HG03354 (cell line): ENCODE measurements around the gene SLC25A40.
"Not testable (repeated sequence)": the region's sequence is repeated elsewhere in the genome, so short reads cannot be mapped to it uniquely, and the experiment has no call there.

Experiments
- ATAC-seq: cut with Tn5 transposase; IDR thresholded peaks from one replicate; pipeline ENCODE4 v1.9.1; 2021; ENCODE audit warnings: mild to moderate bottlenecking; ENCODE audit not compliant: unreplicated experiment, poor library complexity, severe bottlenecking

The SLC25A40 gene

DNA sequence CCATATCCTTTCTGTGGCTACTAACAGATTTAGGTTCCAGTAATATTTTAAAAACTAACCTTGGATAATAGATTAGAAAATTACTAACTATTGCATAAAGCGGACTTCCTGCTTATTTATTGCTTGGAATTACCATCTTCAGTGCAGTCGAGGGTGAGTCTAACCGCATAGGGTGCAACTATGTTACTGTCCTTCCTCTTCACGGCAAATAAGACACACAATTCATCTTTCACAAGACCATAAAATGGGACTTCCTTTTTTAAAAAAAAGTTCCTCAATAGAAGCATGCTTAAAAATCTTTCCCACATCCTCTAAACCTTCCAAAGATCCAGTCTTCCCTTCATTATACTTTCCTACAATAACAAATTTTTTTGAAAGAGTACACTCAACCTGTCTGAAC lies 2.1 kb downstream of the SLC25A40 start:
- ATAC-seq: no peak

DNA sequence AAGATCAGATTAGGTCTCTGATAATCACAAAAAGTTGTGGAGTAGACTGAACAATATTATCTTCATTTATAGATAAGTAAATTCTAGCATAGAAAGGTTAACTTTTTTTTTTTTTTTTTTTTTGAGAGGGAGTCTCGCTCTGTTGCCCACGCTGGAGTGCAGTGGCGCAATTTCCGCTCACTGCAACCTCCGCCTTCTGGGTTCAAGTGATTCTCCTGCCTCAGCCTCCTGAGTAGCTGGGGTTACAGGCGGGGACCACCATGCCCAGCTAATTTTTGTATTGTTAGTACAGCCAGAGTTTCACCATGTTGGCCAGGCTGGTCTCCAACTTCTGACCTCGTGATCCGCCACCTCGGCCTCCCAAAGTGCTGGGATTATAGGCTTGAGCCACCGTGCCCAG lies 2.8 kb downstream of the SLC25A40 start:
- not testable (repeated sequence) for ATAC-seq

DNA sequence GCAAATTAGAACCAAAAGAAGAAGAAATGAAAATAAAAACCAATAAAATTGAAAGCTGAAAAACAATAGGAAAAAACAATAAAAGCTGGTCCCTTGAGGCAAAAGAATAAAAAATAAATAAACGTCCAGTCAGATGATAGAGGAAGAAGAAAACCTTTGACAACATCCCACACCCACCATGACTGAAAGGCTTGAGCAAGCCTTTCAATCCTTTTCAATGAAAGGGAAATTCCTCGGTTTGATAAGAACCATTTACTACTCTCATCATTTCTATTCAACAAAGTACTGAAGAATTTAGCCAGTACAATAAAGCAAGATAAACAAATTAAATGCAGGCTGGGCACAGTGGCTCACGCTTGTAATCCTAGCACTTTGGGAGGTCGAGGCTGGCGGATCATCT lies 3.8 kb downstream of the SLC25A40 start:
- ATAC-seq: no peak

DNA sequence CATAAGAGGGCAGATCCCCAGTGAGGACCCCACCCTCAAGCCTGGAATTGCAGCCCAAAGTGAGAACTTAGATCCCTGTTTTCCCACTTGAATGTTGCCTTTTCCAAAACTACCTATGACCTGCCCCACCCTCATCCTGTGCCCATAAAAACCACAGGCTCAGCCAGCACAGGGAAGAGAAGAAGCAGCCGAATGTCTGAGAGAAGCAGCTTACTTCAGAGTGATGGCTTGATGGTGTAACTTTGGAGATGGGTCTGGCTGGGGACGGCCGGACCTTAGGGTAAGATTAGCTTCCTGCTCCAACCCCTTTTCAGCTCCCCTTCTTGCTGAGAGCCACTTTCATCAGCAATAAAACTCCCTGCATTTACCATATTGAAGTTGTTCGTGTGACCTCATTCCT lies 5.7 kb downstream of the SLC25A40 start:
- ATAC-seq: no peak

DNA sequence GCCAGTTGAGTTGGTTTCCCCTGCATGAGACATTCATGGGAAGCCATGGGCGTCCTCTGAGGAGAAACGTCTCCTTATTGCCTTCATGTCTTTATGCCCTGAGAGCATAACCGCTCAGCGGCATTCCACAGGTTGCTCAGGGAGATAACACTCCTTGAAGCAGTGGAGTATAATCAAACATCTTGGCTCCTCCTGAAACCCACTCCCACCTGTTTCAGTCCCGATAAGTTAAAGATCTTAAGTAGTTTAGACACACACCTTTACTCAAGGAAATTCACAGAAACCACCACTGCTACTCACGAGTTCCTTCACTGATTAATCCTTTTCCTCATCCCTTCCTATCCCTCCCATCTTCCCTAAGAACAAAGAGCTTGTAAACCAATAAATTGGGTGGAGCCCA lies 9.6 kb downstream of the SLC25A40 start:
- not testable (repeated sequence) for ATAC-seq

DNA sequence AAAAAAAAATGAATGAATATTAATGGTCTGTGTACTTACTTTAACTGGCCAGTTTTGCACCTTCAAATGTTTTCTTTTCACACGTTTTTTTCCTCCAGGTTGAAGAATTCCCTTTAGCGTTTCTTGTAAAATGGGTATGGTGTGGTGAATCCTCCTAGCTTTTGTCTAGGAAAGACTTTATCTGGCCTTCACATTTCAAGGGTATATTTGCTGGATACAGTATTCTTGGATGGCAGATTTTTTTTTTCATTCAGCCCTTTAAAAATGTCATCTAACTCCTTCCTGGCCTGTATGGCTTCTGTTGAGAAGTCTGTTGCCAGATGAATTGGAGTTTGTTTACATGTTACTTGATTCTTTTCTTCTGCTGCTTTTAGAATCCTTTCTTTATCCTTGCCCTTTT lies 10.1 kb downstream of the SLC25A40 start:
- ATAC-seq: no peak

DNA sequence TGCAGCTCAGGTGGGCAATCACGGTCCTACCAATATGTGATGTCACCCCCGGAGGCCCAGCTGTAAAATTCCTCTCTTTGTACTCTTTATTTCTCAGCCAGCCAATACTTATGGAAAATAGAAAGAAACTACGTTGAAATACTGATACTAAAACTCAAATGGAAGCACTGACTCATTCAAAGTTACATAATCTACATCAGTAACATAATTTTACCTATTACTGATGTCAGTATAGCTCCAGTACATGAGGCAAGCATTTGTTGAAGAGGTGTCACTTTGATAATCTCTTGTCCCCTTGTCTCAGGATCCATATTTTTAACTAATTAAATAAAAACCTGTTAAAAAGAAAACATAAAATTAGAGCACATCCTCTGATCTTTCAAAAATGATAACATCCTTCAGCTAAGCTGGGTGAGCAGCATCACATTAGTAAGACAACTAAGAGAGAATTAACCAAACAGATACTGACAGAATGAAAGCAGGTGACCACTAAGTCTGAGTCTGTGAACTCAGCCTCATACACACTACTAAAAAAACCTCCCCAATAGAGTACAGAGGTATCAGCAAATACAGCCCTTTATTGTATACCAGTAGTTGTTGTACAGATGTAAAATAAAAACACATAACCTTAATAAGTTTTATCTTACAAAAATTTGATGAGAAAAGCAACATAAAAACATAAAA lies 17.6 kb downstream of the SLC25A40 start:
- no peak for ATAC-seq

DNA sequence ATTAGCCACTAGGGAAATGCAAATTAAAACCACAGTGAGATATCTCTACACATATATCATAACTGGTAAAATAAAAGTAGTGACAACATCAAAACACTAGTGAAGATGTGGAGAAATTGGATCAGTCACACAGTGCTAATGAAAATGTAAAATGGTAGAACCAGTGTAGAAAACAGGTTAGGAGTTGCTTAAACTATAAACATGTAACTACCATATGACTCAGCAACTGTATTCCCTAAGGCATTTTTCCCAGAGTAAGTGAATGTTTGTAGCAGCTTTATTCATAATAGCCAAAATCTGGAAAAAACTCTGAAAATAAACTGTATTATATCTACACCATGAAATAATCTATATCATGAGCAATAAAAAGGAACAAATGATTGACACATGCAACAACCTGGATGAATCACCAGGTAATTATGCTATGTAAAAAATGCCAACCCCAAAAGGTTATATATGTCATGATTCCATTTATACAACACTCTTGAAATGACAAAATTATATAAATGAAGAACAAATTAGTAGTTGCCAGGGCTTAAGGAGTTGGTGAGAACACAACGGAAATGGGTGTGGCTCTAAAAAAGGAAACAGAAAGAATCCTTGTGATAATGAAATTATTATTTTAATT lies 22.8 kb downstream of the SLC25A40 start:
- no peak for ATAC-seq

DNA sequence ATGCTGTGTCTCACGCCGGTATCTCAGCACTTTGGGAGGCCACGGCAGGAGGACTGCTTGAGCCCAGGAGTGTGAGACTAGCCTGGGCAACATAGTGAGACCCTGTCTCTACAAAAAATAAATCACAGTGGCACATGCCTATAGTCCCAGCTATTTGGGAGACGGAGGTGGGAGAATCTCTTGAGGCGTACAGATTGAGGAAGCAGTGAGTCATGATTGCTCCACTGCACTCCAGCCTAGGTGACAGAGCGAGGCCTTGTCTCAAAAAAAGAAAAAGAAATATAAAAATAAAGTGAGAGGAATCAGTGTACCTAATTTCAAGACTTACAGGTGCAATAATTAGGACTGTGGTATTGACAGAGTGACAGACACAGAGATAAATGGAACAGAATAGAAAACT lies 23.9 kb downstream of the SLC25A40 start:
- ATAC-seq: no peak

DNA sequence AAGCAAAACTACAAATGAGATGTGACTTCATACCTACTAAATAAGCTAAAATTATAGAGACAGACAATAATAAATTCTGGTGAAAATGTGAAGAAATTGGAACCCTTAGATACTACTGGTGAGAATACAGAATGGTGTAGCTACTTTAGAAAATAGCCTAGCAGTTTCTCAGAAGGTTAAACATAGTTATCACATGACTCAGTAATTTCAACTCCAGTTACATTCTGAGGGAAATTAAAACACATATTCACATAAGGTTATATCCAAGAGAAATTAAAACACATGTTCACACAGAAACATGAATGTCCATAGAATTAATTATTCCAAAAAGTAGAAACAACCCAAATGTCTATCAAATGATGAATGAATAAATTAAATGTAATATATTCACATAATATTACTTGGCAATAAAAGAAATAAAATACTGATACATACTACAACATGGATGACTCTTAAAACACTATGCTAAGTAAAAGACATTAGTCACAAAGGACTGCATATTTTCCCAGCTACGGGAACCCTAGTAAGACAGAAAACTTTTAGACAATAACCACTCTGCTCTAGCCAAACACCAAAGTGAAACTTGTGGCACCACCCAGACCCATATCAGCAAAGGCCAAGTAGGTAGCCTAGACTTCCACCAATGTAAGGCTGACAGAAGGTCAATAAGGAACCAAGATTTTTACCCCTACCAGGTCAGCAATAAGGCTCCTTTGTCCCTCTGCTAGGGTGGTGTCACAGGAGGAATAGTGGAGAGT lies 25.1 kb downstream of the SLC25A40 start:
- ATAC-seq: no peak

DNA sequence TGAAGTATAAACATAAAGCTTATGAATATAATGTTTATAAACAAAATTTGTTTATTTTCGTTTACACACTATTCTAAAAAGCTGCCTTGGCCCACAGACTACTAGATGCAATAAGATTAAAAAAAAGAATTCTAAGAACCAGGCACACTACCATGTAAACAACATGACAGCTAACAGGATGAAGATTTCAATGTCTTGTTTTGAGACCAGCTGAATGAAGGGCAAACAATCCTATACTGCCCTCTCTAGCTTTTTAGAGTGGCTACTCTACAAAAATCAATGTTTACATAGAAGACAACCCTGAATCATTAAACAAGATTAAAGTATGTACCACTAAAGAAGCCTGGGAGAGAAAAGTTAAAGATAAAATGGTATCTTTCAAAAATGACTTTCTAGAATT lies 38.6 kb downstream of the SLC25A40 start:
- no peak for ATAC-seq

DNA sequence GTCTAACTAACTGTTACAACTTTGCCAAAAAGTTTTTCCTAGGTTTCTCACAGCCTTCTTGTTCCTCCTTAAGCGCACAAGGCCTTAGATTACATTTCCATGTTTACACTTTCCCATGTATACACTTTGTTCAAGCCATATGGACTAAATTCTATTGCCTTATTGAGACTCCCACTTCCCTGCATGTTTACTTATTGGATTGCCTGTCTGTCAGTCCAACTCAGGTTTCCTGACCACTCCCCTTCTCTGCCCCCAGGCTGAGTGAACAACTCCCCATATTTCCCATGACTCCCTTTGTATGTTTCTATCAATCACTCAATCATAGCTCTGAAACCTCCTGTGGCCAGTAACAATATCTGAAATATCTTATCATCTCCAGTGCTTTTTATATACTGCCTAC lies 43.0 kb downstream of the SLC25A40 start:
- no peak for ATAC-seq

DNA sequence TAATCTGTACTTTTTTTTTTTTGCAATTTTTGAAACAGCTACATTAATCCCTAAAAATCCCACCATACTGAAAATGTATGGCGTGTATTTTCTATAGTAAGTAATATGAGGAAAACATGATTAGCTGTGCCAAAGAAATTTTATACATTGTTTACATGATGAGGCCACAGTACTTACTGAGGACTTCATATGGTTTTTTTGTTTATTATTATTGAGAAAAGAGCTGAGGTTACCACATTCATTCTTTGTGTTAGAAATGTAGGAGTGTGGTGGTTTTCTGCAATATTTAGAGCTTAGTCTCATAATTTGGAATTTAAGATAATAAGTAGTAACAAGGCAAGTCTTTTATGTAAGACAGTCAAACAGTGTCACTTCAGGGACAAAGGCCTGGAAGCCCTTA lies 45.1 kb downstream of the SLC25A40 start:
- no peak for ATAC-seq

DNA sequence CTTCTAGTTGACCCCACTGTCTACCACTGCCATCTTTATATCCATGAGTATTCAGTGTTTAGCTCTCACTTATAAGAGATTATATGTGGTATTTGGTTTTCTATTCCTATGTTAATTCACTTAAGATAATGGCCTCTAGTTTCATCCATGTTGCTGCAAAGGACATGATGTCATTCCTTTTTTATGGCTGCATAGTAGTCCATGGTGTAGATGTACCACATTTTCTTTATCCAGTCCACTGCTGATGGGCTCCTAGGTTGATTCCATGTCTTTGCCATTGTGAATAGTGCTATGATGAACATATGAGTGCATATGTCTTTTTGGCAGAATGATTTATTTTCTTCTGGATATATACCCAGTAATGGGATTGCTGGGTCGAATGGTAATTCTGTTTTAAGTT lies 47.8 kb downstream of the SLC25A40 start:
- ATAC-seq: not testable (repeated sequence)

DNA sequence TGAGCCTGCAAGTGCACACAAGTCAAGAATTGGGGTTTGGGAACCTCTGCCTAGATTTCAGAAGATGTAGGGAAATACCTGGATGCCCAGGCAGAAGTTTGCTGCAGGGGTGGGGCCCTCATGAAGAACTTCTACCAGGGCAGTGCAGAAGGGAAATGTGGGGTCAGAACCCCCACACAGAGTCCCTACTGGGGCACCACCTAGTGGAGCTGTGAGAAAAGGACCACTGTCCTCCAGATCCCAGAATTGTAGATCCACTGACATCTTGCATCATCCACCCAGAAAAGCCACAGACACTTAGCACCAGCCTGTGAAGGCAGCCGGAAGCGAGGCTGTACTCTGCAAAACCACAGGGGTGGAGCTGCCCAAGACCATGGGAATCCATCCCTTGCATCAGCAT lies 50.8 kb downstream of the SLC25A40 start:
- ATAC-seq: not testable (repeated sequence)

DNA sequence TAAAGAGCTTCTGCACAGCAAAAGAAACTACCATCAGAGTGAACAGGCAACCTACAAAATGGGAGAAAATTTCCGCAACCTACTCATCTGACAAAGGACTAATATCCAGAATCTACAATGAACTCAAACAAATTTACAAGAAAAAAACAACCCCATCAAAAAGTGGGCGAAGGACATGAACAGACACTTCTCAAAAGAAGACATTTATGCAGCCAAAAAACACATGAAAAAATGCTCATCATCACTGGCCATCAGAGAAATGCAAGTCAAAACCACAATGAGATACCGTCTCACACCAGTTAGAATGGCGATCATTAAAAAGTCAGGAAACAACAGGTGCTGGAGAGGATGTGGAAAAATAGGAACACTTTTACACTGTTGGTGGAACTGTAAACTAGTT lies 54.1 kb downstream of the SLC25A40 start:
- not testable (repeated sequence) for ATAC-seq

DNA sequence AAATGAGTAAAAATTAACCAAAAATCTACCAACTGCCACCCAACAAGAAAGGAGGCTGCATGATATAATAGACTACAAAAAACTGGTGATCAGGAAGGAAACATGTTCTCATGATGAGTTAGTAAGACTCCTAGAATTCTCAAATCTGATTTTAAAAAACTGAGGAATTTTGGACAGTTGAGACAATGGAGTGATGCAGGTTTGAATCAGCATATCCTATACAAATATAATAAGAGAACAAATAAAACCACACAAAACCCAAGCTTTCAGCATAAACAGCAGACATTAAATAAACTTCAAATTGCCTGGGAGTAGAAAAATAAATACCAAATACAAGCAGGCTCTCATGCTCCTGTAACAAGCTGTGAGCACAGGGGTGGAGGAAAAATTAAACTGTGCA lies 57.8 kb downstream of the SLC25A40 start:
- no peak for ATAC-seq

DNA sequence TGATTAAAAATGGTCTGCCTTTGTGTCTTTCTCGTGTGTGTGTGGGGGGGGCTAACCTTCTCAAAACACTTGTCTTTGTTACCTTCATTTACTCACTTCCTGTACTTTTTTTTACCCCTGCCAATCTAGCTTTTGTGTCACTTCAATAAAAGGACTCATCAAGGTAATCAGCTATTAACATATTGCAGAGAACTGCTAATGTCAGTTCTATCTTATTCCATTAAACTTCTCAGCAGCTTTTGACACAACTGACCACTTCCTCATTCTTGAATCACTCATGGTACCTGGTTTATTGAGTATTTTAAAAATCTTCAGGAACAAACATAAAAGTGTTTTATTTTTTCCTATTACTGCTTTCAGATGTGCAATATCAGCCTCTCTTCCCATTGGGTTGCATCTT lies 59.8 kb downstream of the SLC25A40 start:
- ATAC-seq: no peak

DNA sequence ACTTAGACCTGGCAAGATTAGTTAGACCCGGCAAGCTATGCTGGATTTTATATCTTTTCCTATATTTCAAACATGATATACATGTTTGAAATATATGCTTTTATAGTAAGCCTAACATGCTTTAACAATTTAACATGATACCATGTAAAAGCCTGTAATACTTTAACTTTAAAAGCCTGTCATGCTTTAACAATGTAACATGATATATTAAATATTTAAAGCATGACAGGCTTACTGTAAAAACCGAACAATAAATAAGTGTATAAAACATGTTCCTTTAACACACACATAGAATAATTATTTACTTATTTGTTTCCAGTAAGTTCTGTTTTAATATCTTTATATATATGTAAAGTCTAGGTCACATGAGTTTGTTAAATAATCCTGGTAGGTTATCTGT lies 65.4 kb downstream of the SLC25A40 start:
- no peak for ATAC-seq

DNA sequence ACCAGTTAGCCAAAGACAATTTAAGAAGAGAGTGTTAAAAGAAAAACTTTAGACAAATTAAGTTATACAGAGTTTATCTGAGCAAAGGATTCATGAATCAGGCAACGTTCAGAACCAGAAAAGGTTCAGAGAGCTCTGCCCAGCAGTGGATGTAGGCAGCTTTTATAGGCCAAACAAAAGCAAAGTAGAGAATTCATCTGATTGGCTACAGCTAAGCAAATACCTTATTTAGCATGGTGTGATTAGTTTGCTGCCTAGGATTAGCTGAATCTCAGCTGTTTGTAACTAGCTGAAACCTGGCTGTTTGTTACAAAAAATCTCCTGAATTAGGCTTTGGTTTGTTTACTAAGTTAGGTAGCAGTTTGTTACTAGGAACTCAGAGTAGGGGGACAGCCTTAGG lies 66.0 kb downstream of the SLC25A40 start:
- ATAC-seq: no peak

DNA sequence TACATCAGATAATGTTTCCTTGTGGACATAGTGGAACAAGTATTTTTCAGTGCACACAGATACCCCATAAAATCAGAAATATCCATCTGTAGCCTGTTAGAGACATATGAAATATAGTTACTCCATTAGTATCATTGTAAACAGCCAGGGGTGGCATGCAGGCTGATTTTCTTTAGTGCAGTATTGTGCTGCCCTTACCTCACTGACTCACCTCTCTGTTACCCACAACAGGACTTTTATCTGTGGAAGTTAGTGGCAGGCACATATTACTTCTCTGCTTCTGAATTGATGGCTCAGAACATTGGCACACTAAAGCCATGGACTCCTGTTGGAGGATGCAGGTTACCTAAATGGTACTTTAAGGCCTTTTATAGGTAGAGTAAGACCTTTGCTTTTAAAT lies 70.0 kb downstream of the SLC25A40 start:
- ATAC-seq: no peak
